Stimulated activated memory B cell treated with anti-CD40 and anti-IgM and Interleukin-4, amounts not matched to agents 10 μg/mL and 1 μg/mL and 100 μg/mL, for 72 hours (primary cell): Measurements from ENCODE around the gene CDT1.

Experiments used
- ATAC-seq: fragments of 150-1000 bp; cut with Tn5 transposase; 2 replicates; pipeline ENCODE4 v1.10.0; 2021
- H3K27ac Mint-ChIP-seq: one replicate; pipeline ENCODE4 v1.8.0; 2022; ENCODE audit warnings: mild to moderate bottlenecking, mixed read lengths
- H3K27me3 Mint-ChIP-seq: one replicate; pipeline ENCODE4 v1.8.0; 2022; ENCODE audit warnings: mixed read lengths
- H3K36me3 Mint-ChIP-seq: one replicate; pipeline ENCODE4 v1.8.0; 2022; ENCODE audit warnings: mixed read lengths
- H3K4me1 Mint-ChIP-seq: one replicate; pipeline ENCODE4 v1.8.0; 2022; ENCODE audit warnings: mixed read lengths
- H3K4me3 Mint-ChIP-seq: one replicate; pipeline ENCODE4 v1.8.0; 2022; ENCODE audit warnings: mild to moderate bottlenecking, moderate library complexity, mixed read lengths
- H3K9me3 Mint-ChIP-seq: one replicate; pipeline ENCODE4 v1.8.0; 2022; ENCODE audit warnings: mixed read lengths

CDT1 gene

GRCh38 chr16:88775825-88776224 lies 27.8 kb upstream of the CDT1 start:
- Mint-ChIP-seq H3K4me3 (no peak overlapping the region), H3K27ac (no peak overlapping the region), H3K27me3 (no peaks in the 10 kb centered on the region), H3K9me3 (no peaks in the 10 kb centered on the region), H3K36me3 (peaks cover 6% of the 10 kb centered on the region), H3K4me1 (peaks cover 51% of the 10 kb centered on the region)
- no peak for ATAC-seq

GRCh38 chr16:88777471-88778270 lies 25.9 kb upstream of the CDT1 start:
- Mint-ChIP-seq H3K27ac (peak overlapping the region; percentile 72), H3K27me3 (no peaks in the 10 kb centered on the region), H3K4me3 (no peak overlapping the region), H3K36me3 (peaks cover 6% of the 10 kb centered on the region), H3K4me1 (peaks cover 62% of the 10 kb centered on the region), H3K9me3 (no peaks in the 10 kb centered on the region)
- ATAC-seq: no peak

GRCh38 chr16:88778271-88778525 lies 25.4 kb upstream of the CDT1 start:
- H3K27me3 Mint-ChIP-seq: no peaks in the 10 kb centered on the region
- peak overlapping the region; percentile 72 for H3K27ac Mint-ChIP-seq
- no peak overlapping the region for H3K4me3 Mint-ChIP-seq
- H3K9me3 Mint-ChIP-seq: no peaks in the 10 kb centered on the region
- H3K36me3 Mint-ChIP-seq: peaks cover 6% of the 10 kb centered on the region
- peaks cover 63% of the 10 kb centered on the region for H3K4me1 Mint-ChIP-seq
- ATAC-seq: no peak

- Mint-ChIP-seq H3K27me3 (no peaks in the 10 kb centered on the region), H3K36me3 (peaks cover 6% of the 10 kb centered on the region), H3K4me3 (no peak overlapping the region), H3K27ac (peak overlapping the region; percentile 72), H3K4me1 (peaks cover 68% of the 10 kb centered on the region), H3K9me3 (no peaks in the 10 kb centered on the region)
- no peak for ATAC-seq
Measured at GRCh38 chr16:88778541-88779065, 25.0 kb upstream of the CDT1 start.

GRCh38 chr16:88779406-88780141 lies 24.0 kb upstream of the CDT1 start:
- Mint-ChIP-seq H3K36me3 (peaks cover 6% of the 10 kb centered on the region), H3K4me3 (no peak overlapping the region), H3K4me1 (peaks cover 63% of the 10 kb centered on the region), H3K9me3 (no peaks in the 10 kb centered on the region), H3K27me3 (no peaks in the 10 kb centered on the region), H3K27ac (peak overlapping the region; percentile 75)
- ATAC-seq: no peak

- Mint-ChIP-seq H3K27me3 (no peaks in the 10 kb centered on the region), H3K4me1 (peaks cover 60% of the 10 kb centered on the region), H3K9me3 (no peaks in the 10 kb centered on the region), H3K27ac (peak overlapping the region; percentile 75), H3K4me3 (peak overlapping the region; percentile 87), H3K36me3 (peaks cover 6% of the 10 kb centered on the region)
- no peak for ATAC-seq
Measured at GRCh38 chr16:88780142-88781062, 23.2 kb upstream of the CDT1 start.

- ATAC-seq: peak; percentile 63
- Mint-ChIP-seq H3K36me3 (peaks cover 3% of the 10 kb centered on the region), H3K4me1 (peaks cover 60% of the 10 kb centered on the region), H3K4me3 (peak overlapping the region; percentile 87), H3K27me3 (no peaks in the 10 kb centered on the region), H3K27ac (peak overlapping the region; percentile 75), H3K9me3 (no peaks in the 10 kb centered on the region)
Measured at GRCh38 chr16:88781140-88782077, 22.2 kb upstream of the CDT1 start.

- Mint-ChIP-seq H3K27ac (peak overlapping the region; percentile 75), H3K4me3 (peak overlapping the region; percentile 87), H3K4me1 (peaks cover 57% of the 10 kb centered on the region), H3K36me3 (no peaks in the 10 kb centered on the region), H3K27me3 (no peaks in the 10 kb centered on the region), H3K9me3 (no peaks in the 10 kb centered on the region)
- ATAC-seq: peak; percentile 9
Measured at GRCh38 chr16:88782454-88783390, 20.9 kb upstream of the CDT1 start.

GRCh38 chr16:88783391-88784073 lies 20.1 kb upstream of the CDT1 start:
- peak overlapping the region; percentile 75 for H3K27ac Mint-ChIP-seq
- no peaks in the 10 kb centered on the region for H3K27me3 Mint-ChIP-seq
- H3K4me1 Mint-ChIP-seq: peaks cover 49% of the 10 kb centered on the region
- H3K36me3 Mint-ChIP-seq: no peaks in the 10 kb centered on the region
- no peak for ATAC-seq
- H3K9me3 Mint-ChIP-seq: no peaks in the 10 kb centered on the region
- H3K4me3 Mint-ChIP-seq: peak overlapping the region; percentile 87

GRCh38 chr16:88784074-88784855 lies 19.3 kb upstream of the CDT1 start:
- Mint-ChIP-seq H3K27ac (peak overlapping the region; percentile 75), H3K4me1 (peaks cover 46% of the 10 kb centered on the region)

GRCh38 chr16:88784856-88785105 lies 18.8 kb upstream of the CDT1 start:
- Mint-ChIP-seq H3K4me1 (peaks cover 47% of the 10 kb centered on the region), H3K36me3 (no peaks in the 10 kb centered on the region), H3K4me3 (peak overlapping the region; percentile 87), H3K9me3 (no peaks in the 10 kb centered on the region), H3K27ac (no peak overlapping the region), H3K27me3 (no peaks in the 10 kb centered on the region)
- peak; percentile 56 for ATAC-seq

More at GRCh38 chr16:88784074-88784855, 19.3 kb upstream of the CDT1 start:
- peak; percentile 48 for ATAC-seq
- Mint-ChIP-seq H3K4me3 (peak overlapping the region; percentile 87), H3K27me3 (no peaks in the 10 kb centered on the region), H3K36me3 (no peaks in the 10 kb centered on the region), H3K9me3 (no peaks in the 10 kb centered on the region)

GRCh38 chr16:88785106-88785924 lies 18.3 kb upstream of the CDT1 start, which contains the start of gene PIEZO1:
TSS of gene PIEZO1 (minus strand) at chr16:88785220. CDS start at chr16:88784964, 256 bp downstream.
- ATAC-seq: peak; percentile 71
- Mint-ChIP-seq H3K4me3 (peak within 1 kb of the TSS; percentile 87), H3K9me3 (no peaks in the 10 kb centered on the region), H3K27me3 (no peaks in the 10 kb centered on the region), H3K36me3 (no peaks in the 10 kb centered on the region), H3K4me1 (peaks cover 47% of the 10 kb centered on the region), H3K27ac (peak within 1 kb of the TSS; percentile 75)
